Activated T-helper 9 cell treated with anti-CD3 and anti-CD28 coated beads, Interleukin-2, amount 50 U/mL, for 16 hours (primary cell): ENCODE measurements around the gene CDC16.
A peak's percentile ranks its signal among the peaks of the same experiment; 100 is the strongest.

Experiments used
- DNase-seq: peaks from one replicate; pipeline ENCODE4 v3.0.0-alpha.2; 2020; ENCODE audit warnings: low read depth

CDC16 gene

DNA sequence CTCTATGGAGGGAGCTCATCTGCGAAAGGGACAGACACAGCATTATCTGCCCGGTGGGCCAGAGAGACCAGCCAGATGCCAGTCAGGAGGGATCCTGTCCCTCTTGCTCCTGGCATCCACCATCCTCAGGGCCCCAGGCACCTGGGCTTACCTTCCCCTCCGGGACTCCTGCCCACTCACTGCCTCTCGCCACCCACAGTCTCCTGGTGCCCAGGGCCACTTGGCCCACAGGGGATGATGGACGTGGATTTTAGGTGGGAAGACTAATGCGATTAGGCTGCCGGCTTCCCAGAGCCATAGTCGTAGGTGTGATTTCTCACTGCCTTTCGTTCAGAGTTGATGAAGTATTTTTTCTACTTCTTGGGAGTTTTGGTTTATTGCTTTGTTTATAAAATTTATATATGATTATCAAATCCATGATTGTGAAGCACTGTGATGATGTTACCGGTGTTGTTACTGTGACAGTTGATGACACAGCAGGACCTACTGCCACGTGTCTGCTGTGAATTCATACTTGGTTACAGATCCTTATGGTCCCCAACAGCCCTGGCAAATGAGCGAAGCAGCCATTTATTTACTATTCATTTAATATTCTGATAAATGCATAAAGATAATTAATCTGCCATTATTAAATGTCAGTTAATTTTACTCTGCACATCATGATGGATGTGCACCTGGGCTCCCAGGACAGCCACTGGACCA, 65.1 kb downstream of the CDC16 start:
- no peak for DNase-seq

GRCh38 chr13:114303700-114304327, 69.1 kb downstream of the CDC16 start:
- DNase-seq: no peak

GRCh38 chr13:114304346-114305034, 69.8 kb downstream of the CDC16 start:
- DNase-seq: no peak

GRCh38 chr13:114309086-114309485, 74.4 kb downstream of the CDC16 start:
- no peak for DNase-seq

DNA sequence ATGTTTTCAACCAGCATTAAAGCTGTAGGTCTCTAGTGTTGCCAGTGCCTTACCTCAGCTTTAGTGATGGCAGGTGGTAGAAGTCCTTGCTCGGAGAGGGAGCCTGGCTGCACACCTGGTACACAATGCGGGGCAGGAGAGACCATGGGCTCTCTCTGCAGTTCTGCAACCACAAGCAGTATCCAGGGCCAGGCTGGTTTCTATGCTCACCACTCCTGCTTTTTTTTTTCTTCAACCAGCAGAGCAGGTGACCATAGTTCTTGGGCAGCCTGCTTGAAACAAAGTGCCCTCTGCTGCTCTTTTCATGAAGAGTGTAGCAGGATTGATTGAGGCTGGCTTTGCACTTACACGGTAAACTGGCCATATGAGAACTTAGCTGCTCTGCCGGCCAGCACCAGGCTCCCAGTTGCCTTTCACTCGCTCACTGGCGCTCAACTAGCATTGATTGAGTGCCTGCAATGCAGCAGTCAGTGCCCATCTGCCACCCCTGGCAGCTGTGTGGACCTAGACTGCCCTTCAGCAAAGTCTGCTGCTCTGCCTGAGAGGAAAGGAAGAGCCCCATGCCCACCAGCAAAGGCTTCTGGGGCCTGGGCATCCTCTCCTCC, 75.2 kb downstream of the CDC16 start:
- no peak for DNase-seq

- no peak for DNase-seq
Observed at GRCh38 chr13:114310956-114311355, 76.3 kb downstream of the CDC16 start.

- DNase-seq: no peak
Observed at GRCh38 chr13:114311387-114311786, 76.7 kb downstream of the CDC16 start.

- no peak for DNase-seq
Observed at GRCh38 chr13:114311908-114312307, 77.2 kb downstream of the CDC16 start.

DNA sequence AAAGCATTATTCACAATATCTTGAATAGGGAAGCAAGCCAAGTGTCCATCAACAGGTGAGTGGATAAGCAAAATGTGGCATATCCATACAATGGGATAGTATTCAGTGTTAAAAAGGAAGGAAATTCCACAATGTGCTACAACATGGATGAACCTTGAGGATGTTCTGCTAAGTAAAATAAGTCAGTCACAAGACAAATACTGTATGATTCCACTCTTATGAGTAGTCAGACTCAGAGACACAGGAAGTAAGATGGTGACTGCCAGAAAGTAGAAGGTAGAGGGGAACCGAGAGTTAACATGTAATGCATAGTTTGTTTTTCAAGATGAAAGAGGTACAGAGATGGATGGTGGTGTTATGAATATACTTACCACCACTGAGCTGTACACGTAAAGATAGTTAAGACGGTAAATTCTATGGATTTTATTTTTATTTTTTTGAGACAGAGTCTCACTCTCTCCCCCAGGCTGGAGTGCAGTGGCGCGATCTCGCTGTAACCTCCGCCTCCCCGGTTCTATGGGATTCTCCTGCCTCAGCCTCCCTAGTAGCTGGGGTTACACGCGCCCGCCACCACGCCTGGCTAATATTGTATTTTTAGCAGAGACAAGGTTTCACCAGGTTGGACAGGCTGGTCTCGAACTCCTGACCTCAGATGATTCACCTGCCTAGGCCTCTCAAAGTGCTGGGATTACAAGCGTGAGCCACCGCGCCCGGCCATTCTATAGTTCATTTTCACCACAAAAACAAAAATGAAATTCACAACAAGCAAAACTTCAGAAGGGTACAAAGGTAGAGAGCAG, 78.6 kb downstream of the CDC16 start:
- no peak for DNase-seq

- DNase-seq: peak; percentile 89
Observed at GRCh38 chr13:114314074-114314912, 79.6 kb downstream of the CDC16 start, which contains the start of gene CHAMP1. CHAMP1 (plus strand) TSS chr13:114314503; CDS start chr13:114323843, 9,340 bp downstream.

DNA sequence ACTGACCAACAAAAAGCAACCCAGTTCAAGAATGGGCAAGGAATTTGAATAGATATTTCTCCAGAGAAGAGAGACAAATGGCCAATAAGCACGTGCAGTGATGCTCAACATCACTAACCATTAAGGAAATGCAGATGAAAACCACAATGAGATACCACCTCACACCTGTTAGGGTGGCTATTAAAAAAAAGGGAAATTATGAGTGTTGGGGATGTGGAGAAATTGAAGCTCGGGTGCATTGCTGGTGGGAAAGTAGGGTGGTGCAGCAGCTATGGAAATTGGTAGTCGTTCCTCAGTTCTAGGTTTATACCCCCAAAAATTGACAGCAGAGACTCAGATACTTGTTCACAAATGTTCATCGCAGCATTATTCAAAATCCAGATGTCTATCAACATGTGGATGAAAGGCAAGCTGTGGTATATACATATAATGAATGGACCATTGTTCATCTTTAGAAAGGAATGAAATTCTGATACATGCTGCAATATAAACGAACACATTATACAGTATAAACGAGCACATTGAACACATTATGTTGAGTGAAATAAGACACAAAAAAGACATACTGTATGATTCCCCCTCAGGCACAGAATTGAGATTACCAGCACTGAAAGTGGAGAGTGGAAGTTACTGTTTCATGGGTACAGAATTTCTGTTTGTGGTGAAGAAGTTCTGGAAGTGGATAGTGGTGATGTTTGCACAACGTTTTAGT, 80.5 kb downstream of the CDC16 start:
- DNase-seq: no peak

GRCh38 chr13:114318624-114319023, 83.9 kb downstream of the CDC16 start:
- DNase-seq: no peak

DNA sequence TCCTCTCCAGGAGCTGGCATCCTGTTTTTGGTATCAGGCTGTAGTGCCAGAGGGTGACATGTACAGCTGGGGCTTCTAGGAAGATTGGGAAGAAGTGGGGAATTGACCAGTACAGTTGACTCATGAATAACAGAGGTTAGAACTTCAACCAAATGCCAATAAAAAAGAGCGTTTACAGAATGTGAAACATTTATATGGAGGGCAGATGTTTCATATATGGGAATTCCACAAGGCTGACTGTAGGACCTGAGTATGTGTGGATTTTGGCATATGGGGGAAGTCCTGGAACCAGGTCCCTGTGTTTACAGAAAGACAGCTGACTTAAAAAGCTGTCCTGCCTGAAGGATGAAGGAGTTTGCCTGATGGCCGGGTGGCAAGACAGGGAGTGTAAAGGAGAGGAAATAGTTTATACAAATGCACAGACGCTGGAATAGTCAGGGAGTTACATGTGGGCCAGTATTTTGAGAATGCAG, 84.8 kb downstream of the CDC16 start:
- no peak for DNase-seq

DNA sequence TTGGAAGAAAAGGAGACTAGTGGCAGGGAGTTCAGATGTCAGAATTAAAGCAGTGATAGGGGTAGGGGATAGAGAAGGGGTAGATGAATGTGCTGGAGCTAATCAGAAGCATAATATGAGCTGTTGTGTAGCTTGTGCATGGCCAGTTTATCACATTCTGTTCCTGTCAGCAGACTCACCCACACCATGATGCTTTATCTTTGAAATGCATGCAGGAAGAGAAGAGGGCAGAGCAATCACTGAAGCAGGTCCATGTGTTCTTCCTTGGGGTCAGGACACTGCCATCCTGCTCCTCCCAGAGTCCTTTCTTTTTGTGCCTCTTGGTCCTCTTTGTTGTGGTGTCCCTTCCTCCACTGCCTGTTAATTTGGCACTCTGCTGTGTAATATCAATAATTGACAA, 85.4 kb downstream of the CDC16 start:
- no peak for DNase-seq

DNA sequence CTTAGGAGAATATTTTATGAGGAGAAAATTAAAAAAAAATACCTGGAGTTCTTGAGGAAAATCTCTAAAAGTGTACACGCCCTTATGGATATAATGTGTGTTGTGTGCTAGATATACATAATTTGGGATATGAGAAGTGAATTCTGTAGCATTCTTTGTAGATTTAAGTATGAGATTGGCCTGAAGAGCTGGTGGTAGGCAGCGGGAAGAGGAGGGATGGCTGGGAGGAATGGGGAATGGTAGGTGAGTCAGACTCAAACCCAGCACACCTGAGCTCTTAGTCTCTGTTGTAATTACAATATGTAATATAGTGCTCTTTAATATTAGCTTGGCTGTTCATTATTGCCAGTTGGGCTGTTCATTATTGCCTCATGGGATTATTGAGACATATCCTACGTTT, 86.6 kb downstream of the CDC16 start:
- no peak for DNase-seq
